ENCODE measurements around the gene ASCC3.

The ASCC3 gene

DNA sequence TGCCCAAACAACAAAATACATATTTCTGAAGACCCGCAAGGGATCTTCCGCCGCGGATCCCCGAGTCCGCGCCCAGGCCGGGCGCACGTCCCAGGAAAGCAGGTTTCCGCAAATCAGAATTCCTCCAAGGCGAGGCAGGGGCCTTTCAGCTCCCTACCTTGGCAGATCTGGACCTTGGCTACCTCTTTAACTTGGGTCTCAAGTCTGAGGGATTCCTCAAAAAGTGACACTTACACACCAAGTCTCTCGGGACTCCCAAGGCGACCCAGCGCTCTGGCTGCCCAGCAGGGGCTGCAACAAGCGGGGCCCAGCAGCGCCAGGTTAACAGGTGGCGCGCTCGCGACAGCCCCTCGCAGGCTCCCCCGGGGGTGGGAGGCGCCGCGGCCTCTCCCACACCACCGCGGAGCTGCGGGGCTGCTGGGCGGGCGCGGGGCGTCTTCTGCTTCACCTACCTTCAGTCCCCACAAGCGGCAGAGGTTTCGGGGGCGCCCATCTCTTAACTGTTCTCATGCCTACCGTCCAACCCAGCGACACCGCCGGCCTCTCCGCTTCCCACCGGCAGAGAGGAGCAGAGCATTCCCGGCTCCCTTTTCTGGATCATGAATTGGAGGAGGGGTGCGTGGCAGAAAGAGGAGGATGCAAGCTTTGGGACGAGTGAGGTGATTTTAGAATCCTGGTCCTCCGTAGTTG is 416.8 kb downstream of the ASCC3 start:
- DNase-seq (ENCODE audit: low read depth) = no peak

DNA sequence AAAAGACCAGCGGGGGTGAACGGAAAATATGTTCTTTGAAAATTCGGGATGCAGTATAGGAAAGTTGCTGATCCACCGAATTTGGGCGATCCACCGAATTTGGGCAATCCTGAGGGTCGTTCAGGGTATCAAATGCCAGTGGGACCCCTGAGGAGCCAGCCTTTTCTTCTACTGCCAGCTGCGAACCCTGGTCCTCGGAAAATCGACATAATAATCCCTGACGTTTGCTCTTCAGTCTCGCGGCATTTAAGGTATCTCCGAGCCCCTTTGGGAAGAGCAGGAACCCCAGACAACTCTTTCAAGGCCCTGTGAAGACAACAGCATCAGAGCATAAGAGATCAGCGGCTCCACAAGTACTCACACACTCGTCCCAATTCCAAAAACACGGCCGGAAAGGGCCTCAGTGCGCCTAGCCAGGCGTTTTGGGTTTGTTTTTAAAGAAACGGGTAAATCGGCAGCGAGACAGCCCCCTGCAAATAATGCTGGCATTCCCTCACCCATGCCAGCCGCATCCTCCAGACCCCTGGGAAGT is 417.4 kb downstream of the ASCC3 start:
- no peak for DNase-seq (ENCODE audit: low read depth)

DNA sequence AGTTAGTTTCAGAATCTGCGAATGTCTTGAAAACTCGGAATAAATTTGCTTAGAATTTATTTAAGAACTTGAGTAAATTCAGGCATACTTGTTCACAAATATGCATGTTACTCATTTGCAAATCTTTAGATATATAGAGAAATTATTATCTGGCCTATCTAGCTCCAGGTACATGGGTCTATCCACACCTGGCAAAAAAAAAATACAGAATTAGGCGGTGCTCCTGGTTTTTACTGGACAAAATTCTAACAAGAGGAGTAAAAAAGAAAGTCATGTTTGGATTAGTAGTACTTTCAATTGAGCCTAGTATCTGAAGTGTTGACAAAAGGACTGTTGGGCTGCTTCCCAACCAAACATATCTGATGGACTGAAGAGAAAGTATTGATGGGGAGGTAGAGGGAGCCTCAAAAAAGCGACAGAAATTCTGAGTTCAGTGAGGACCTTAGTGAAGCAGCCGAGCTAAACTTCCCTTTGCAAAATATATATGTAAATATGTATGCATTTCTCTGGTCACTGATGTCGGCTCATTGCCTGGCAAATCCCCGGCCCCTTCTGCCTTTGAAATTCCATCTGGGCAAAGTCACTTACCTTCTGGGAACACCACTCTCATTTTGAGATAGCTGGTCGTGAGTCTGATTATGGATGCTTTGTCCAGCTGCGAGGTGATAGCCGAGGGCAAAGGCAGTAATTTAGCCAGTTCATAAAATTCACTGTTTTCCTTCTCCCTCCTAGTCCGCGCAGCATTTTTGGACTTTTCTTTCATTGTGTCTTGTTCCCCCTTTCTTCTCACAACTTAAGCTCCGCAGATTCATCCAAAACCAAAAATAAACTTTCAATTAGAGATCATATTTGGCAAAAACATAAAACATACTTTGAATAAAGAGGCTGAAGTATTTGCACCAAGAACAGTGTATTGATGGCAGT is 418.2 kb downstream of the ASCC3 start:
- no peak for DNase-seq (ENCODE audit: low read depth)

DNA sequence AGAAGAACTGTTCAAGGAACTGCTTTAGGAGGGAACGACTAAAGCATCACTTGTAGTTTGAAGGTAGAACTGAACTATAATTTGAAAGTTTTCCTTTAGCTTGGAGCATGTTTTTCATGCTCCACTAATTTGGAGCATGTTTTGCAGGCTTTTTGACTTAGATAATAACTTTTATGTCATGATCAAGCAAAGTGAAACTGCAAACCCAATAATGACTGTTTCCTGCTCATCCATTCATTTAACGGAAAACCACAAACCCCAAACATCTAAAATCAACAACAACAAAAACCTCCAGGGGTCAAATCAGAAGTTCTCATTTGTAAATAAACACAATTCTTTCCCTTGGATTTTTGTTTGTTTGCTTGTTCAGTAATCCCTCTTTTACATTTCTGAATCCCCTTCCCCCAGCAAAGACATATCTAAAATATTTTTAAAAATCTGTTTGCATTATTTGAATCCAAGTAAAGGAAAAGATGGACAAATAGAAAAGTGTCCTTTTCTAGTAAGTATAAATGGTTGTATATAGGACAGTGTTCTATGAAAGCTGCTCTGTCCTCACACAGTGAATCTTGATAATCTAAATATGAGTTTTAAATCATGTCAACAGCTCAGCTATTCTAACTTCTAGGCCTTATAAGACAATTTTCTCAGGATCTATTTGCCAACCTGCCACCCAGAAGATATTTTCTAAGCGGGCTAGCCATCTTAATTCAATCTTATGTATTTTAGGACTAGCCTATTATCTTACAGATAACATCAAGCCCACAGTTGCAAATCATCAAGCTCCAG is 419.0 kb downstream of the ASCC3 start:
- DNase-seq (ENCODE audit: low read depth) = no peak

DNA sequence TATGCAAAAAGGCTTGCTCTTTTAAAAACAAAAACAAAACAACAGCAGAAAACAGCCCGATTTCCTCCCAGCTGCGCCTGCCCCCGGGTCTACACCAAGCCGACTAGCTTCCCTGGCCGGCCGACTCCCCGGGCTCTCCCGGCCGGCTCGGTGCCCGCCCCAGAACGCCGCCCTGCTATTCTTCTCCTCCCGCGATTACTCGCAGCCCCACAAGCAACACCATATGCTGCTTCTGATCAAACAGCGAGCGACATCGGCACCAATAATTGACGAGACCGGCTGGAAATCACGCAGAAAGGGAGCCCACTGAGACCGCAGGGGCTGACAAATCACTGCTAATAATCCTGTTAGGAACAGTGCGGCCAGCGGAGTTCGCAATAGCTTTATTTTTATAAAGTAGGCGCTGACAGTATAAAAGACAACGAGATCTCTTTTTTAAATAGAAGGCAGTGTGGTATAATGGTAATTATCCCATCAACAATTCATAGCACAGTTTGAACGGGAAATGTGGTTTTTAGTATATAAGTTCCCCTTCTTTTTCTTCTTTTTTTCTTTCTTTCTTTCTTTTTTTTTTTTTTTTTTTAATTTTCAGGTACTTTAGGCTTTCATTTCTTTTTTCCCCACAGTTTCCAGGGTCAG is 419.7 kb downstream of the ASCC3 start:
- DNase-seq (ENCODE audit: low read depth) = no peak

DNA sequence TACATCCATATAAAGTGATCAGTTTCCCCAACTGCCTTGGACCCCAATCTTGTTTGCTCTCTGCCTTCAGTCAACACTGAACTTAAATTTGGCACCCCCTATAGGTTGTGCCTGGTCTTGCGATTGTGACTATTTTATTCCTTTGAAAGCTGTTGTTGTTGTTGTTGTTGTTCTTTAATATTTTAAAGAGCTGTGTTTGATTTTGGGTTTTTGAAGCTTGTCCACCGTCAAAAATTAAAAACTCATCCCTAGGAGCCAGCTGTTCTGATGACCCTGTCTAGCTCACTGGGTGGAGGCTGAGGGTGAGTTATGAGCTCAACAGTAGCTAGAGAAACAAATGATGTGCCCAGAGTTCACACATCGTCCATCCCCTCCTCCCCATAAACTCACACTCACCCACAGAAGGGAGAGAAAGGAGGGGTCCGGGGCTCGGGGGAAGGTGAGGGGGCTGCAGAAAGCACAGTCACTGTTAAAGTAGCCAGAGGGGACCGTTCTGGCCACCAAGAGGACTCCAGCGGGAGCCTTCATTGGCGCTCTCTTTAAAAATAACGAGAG is 420.4 kb downstream of the ASCC3 start:
- no peak for DNase-seq (ENCODE audit: low read depth)

DNA sequence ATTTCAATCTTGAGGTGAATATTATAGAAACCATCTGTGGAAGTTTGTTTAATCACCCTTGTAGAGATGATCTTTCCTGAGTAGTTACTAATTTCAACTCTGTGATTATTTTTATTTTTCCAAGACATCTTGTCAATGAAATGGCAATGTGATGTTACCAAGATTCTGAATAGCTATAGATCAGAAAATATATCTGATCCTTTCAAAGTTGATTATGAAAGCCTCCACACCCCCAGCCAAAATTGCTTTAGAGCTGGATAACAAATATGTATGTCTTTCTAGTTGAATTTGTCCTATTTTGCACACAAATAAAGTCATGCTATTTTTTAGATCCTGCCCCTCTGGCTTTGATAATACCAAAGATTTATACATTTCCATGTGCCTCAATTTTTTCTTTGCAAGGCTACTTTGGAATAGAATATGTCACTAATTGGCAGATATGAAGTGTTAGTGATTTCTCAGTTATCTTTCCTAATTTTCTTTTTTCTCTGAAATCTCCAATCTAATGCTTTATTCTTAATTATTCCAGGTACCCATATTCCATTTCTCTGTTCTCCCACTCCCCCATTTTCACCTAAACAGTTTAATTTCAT is 421.4 kb downstream of the ASCC3 start:
- no peak for DNase-seq (ENCODE audit: low read depth)

DNA sequence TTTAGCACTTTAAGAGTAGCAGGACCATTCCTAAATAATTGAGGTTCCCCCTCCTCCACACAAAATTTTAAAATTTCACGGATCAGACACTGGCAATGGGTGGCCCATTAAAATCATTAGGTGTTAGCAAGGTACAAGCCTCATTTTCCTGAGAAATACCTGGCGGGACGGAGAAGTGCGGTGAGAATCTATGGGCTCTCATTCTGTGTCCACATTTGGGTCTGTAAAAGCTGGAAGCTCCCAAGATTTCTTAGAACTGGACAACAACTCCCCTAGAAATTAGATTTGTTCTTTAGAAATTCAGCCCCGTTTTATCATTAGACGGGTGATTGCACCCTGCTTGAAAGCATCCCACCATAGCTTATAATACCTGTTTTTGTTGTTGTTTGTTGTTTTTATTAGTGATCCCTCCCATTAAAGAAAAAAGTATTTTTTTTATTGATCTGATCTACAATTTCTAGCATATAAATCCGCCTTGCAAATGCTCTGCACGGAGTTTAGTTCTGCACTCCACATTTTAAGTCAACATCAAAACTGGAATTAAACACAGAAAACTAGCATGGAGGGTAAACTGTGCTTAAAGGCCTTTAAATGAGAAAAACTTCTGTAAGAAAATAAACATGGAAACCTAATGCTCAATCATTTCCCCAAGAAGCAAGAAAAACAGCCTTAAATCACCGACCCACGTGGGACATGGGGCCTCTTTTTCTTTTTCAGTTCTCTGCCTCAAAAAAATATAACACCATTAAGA is 422.1 kb downstream of the ASCC3 start:
- DNase-seq (ENCODE audit: low read depth) = no peak

Measured in stimulated activated CD4-positive, alpha-beta T cell treated with anti-CD3 and anti-CD28 coated beads, Interleukin-2, amount 100 ng/mL, for 4 hours (primary cell).